PC-9 (cell line): ENCODE results near the gene AADAC. TPM values are rescaled to one million over a fixed set of nuclear protein-coding genes. Genes with fewer than 3 reads are reported as not detected.

Source experiments
- BruUV-seq: library from RNA; stranded (reverse); fragments of 400-500 nt; replicated peaks from 2 replicates; lab custom pipeline; 2021; lab: Mats Ljungman, UMichigan
- CTCF ChIA-PET: fragments of 300-600 bp; sonication (Branson Sonifier 250); formaldehyde crosslinking; loops from one replicate; lab custom pipeline; 2022; ENCODE audit warnings: antibody characterized with exemption; lab: Charles Lee
- POLR2A ChIA-PET: fragments of 300-600 bp; sonication (Branson Sonifier 250); formaldehyde crosslinking; loops from one replicate; lab custom pipeline; 2022; ENCODE audit warnings: antibody characterized with exemption; ENCODE audit not compliant: unreplicated experiment; lab: Charles Lee
- DNase-seq, 2 experiments: peaks; one replicate each; pipeline versions ENCODE4 v3.0.0 to v3.0.0-alpha.2; 2015 to 2022; ENCODE audit warnings: mixed read lengths in 1 of 2
- H2AFZ ChIP-seq: fragments of 200-600 bp; sonication (generic); 2 replicates; pipeline ENCODE4 v1.8.1; 2017; ENCODE audit warnings: antibody characterized with exemption
- H3F3A ChIP-seq: fragments of 200-600 bp; sonication (generic); 2 replicates; pipeline ENCODE4 v1.8.1; 2017; ENCODE audit warnings: antibody characterized with exemption, mild to moderate bottlenecking, low read depth; ENCODE audit not compliant: insufficient read depth
- H3K27ac ChIP-seq: fragments of 200-600 bp; sonication (generic); 2 replicates; pipeline ENCODE4 v1.6.1; 2016; ENCODE audit warnings: mixed run types
- H3K27me3 ChIP-seq: fragments of 200-600 bp; sonication (generic); 2 replicates; pipeline ENCODE4 v1.6.1; 2016; ENCODE audit warnings: low read depth, mixed run types; ENCODE audit not compliant: insufficient read depth
- H3K36me3 ChIP-seq: fragments of 200-600 bp; sonication (generic); 2 replicates; pipeline ENCODE4 v1.6.1; 2016; ENCODE audit warnings: low read depth, mixed run types
- H3K4me1 ChIP-seq: fragments of 200-600 bp; sonication (generic); replicated peaks from 2 replicates; pipeline ENCODE4 v1.6.1; 2016; ENCODE audit warnings: mixed run types; ENCODE audit not compliant: insufficient read depth
- H3K4me2 ChIP-seq: fragments of 200-600 bp; sonication (generic); 2 replicates; pipeline ENCODE4 v1.6.1; 2017; ENCODE audit warnings: mixed run types
- H3K4me3 ChIP-seq: fragments of 200-600 bp; sonication (generic); 2 replicates; pipeline ENCODE4 v1.6.1; 2016; ENCODE audit warnings: mixed run types
- H3K79me2 ChIP-seq: fragments of 200-600 bp; sonication (generic); 2 replicates; pipeline ENCODE4 v1.6.1; 2017; ENCODE audit warnings: low read depth, mixed run types
- H3K9me2 ChIP-seq: fragments of 200-600 bp; sonication (generic); 2 replicates; pipeline ENCODE4 v1.8.1; 2017; ENCODE audit warnings: mild to moderate bottlenecking; ENCODE audit not compliant: insufficient read depth
- H3K9me3 ChIP-seq: fragments of 200-600 bp; sonication (generic); 2 replicates; pipeline ENCODE4 v1.8.1; 2016; ENCODE audit warnings: low read depth; ENCODE audit not compliant: insufficient read depth
- H4K20me1 ChIP-seq: fragments of 200-600 bp; sonication (generic); 2 replicates; pipeline ENCODE4 v1.8.1; 2017; ENCODE audit not compliant: insufficient read depth
- EZH2 ChIP-seq: fragments of 200-600 bp; sonication (generic); IDR thresholded peaks from 2 replicates; pipeline ENCODE4 v1.8.0; 2017; ENCODE audit warnings: antibody characterized with exemption, low read depth
- intact Hi-C: fragments of 100-400 bp; cut with micrococcal nuclease; formaldehyde crosslinking; loops from one replicate; pipeline ENCODE4 v1.10.0; 2022; ENCODE audit not compliant: unreplicated experiment
- total RNA-seq: library from RNA; stranded (reverse); gene quantifications from 2 replicates; pipeline ENCODE4 v1.2.3, GENCODE V29; 2021
- TF ChIP-seq, protein P1 (sequence below): fragments of 200-600 bp; sonication (generic); conservative IDR thresholded peaks from 2 replicates; pipeline ENCODE4 v1.6.1; 2017; ENCODE audit warnings: mixed run types, antibody characterized with exemption, mild to moderate bottlenecking, moderate library complexity

AADAC gene
- total RNA-seq, 1 experiment from 2014 or later, result 4.7 TPM

DNA sequence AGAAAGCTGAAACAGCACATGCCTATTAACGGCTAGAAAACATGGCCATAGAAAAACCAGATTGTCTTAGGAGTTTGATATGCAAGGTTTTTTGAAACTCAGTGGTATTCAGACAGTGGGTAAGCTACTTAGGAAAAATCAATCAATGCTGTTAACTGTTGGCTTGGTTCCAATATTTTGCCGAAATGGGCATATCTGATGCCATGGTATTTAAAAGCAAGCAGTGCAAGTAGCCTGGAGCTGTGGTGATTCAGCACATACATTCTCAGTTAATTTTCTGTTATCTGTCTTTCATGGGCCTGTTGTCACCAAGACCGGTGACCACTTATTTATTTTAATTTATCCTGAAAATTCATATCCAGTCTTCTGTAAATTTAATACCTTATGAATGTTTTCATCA, 42.2 kb downstream of the AADAC start:
- BruUV-seq, result no TSS peak
- H4K20me1 ChIP-seq, result no peaks in the 10 kb centered on the region
- no peaks in the 10 kb centered on the region for H3K36me3 ChIP-seq
- H3K4me3 ChIP-seq, result no peak overlapping the region
- CTCF ChIA-PET, result no interaction called here
- H3K4me2 ChIP-seq, result no peak overlapping the region
- intact Hi-C loops, result no loop called here
- no peak overlapping the region for H3K27ac ChIP-seq
- H3K9me3 ChIP-seq, result no peaks in the 10 kb centered on the region
- TF ChIP-seq, protein P1, sequence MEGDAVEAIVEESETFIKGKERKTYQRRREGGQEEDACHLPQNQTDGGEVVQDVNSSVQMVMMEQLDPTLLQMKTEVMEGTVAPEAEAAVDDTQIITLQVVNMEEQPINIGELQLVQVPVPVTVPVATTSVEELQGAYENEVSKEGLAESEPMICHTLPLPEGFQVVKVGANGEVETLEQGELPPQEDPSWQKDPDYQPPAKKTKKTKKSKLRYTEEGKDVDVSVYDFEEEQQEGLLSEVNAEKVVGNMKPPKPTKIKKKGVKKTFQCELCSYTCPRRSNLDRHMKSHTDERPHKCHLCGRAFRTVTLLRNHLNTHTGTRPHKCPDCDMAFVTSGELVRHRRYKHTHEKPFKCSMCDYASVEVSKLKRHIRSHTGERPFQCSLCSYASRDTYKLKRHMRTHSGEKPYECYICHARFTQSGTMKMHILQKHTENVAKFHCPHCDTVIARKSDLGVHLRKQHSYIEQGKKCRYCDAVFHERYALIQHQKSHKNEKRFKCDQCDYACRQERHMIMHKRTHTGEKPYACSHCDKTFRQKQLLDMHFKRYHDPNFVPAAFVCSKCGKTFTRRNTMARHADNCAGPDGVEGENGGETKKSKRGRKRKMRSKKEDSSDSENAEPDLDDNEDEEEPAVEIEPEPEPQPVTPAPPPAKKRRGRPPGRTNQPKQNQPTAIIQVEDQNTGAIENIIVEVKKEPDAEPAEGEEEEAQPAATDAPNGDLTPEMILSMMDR, result no peak
- no peak for TF ChIP-seq EZH2
- no peaks in the 10 kb centered on the region for H3K27me3 ChIP-seq
- peak in 1 of 2 experiments; percentile 47 for DNase-seq
- no peaks in the 10 kb centered on the region for H3K79me2 ChIP-seq
- POLR2A ChIA-PET, result interaction anchor here (0.6 kb wide), 1 partner anchor 12 kb away, joined by 5 read pairs; no protein-coding TSS in a partner anchor
- no peaks in the 10 kb centered on the region for H3F3A ChIP-seq
- H3K4me1 ChIP-seq, result no peaks in the 10 kb centered on the region
- H2AFZ ChIP-seq, result no peak overlapping the region
- H3K9me2 ChIP-seq, result no peaks in the 10 kb centered on the region; the same call in 1 of the 2 replicates

DNA sequence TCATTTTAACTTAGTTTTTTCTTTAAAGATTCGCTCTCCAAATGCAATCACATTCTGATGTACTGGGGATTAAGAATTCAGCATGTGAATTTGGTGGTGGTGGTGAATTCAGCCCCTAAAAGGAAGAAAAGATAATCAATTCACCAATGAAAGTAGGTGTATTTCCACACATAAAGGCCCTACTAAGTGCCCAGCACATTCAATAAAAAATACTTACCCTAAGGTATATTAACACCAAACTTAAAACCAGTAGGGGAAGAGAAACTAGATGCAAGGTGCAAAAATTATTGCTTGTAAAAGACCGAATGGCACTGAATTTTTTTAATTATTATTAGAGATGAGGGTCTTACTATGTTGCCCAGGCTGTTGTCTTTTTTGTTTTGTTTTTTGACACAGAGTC, 42.7 kb downstream of the AADAC start:
- BruUV-seq, result no TSS peak
- Histone ChIP-seq H3K27ac (no peak overlapping the region), H3K36me3 (no peaks in the 10 kb centered on the region), H3K4me1 (no peaks in the 10 kb centered on the region), H4K20me1 (no peaks in the 10 kb centered on the region), H3K9me2 (no peaks in the 10 kb centered on the region; the same call in 1 of the 2 replicates), H3K4me3 (no peak overlapping the region), H3K79me2 (no peaks in the 10 kb centered on the region), H3F3A (no peaks in the 10 kb centered on the region), H3K27me3 (no peaks in the 10 kb centered on the region), H3K4me2 (no peak overlapping the region), H2AFZ (no peak overlapping the region), H3K9me3 (no peaks in the 10 kb centered on the region)
- DNase-seq, result no peak
- ChIA-PET POLR2A (interaction anchor here (0.6 kb wide), 2 partner anchors 11 to 41 kb away, joined by 3 to 5 read pairs; no protein-coding TSS in a partner anchor), CTCF (no interaction called here)
- intact Hi-C loops, result no loop called here
- TF ChIP-seq, protein P1, result no peak
- TF ChIP-seq EZH2, result no peak

DNA sequence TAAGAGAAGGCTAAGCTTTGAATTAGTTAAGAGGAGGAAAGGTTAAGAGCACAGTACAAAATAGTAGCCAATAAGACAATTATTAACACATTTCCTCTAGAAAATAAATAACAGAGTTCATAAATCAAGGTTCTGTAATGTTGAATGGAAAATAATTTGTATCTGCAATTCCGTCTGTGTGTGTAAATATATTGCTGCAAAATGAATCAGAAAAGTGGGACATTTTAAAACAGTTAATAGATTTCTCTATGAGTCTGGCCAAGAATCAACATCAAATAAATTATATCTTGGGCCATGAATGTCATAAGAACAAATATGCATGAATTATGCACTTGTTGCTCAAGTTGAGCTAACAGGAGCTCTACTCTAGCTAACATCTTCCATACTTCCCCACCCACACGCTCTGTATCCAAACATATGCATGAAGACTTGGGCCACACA, 45.3 kb downstream of the AADAC start:
- intact Hi-C loops, result no loop called here
- no peak for DNase-seq
- no peaks in the 10 kb centered on the region for H4K20me1 ChIP-seq
- peaks cover 6% of the 10 kb centered on the region; the same call in 1 of the 2 replicates for H3K9me3 ChIP-seq
- H3K4me3 ChIP-seq, result no peak overlapping the region
- H3K4me2 ChIP-seq, result no peak overlapping the region
- no TSS peak for BruUV-seq
- no peak overlapping the region for H3K27ac ChIP-seq
- no peaks in the 10 kb centered on the region for H3K36me3 ChIP-seq
- H2AFZ ChIP-seq, result no peak overlapping the region; the same call in 1 of the 2 replicates
- ChIA-PET POLR2A (no interaction called here), CTCF (no interaction called here)
- no peaks in the 10 kb centered on the region for H3F3A ChIP-seq
- H3K4me1 ChIP-seq, result peaks cover 8% of the 10 kb centered on the region
- no peaks in the 10 kb centered on the region for H3K79me2 ChIP-seq
- TF ChIP-seq, protein P1, result no peak
- TF ChIP-seq EZH2, result no peak
- no peaks in the 10 kb centered on the region; the same call in 1 of the 2 replicates for H3K9me2 ChIP-seq
- H3K27me3 ChIP-seq, result no peaks in the 10 kb centered on the region
